ENCODE data around the gene ALKBH6. TPM values are rescaled to one million over a fixed set of nuclear protein-coding genes. Genes with fewer than 3 reads are reported as not detected.

Gene ALKBH6
- total and polyA plus RNA-seq, 2 experiments from 2014 or later: 33.6 to 51.4 TPM

- TF ChIP-seq ETS1 (IDR thresholded peaks at IDR 0.05) (no peak), ZNF462 (CRISPR knock-in tag; IDR thresholded peaks at IDR 0.05) (no peak), ZNF331 (CRISPR knock-in tag; IDR thresholded peaks at IDR 0.05; ENCODE audit: low read depth) (no peak), CTCF (conservative IDR thresholded peaks at IDR 0.05; ENCODE audit: low read depth in 2 of 2) (no peak), EZH2 (IDR thresholded peaks at IDR 0.05; ENCODE audit: low read depth, unreplicated experiment) (no peak)
These were observed 14.5 kb upstream of the ALKBH6 start (continued) for GRCh38 chr19:36028313-36029041.
